SH-SY5Y (cell line): Measurements from ENCODE around the gene SIRT6.

Experiments
- GATA2 ChIP-seq: IDR thresholded peaks from 2 replicates; pipeline ENCODE4 v1.6.1; 2011; ENCODE audit warnings: mild to moderate bottlenecking, low read depth, low read length
- GATA3 ChIP-seq: IDR thresholded peaks from 2 replicates; pipeline ENCODE4 v1.6.1; 2011; ENCODE audit warnings: low read depth, mild to moderate bottlenecking, low read length, moderate library complexity

DNA sequence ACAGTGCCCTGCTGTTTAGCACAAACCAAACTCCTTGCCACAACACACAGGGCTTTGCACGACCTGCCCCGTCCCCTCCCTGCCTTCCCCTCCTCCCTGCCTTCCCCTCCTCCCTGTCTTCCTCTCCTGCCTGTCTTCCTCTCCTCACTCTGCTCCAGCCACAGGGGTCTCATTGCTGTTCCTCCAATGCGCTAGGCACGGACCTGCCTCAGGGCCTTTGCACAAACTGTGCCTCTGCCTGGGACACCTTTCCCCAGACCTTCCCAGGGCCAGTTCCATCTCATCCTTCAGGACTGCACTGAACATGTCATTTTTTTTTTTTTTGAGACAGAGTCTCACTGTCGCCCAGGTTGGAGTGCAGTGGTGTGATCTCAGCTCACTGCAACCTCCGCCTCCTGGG is 30.7 kb downstream of the SIRT6 start:
- TF ChIP-seq GATA3 (no peak), GATA2 (no peak)
